CD4-positive, alpha-beta T cell treated with Interleukin-6 for 4 hours (primary cell): Measurements from ENCODE around the gene PKM.

Experiments
- DNase-seq: peaks from one replicate; pipeline ENCODE4 v3.0.0-alpha.2; 2020; ENCODE audit warnings: mixed read lengths

Gene PKM

DNA sequence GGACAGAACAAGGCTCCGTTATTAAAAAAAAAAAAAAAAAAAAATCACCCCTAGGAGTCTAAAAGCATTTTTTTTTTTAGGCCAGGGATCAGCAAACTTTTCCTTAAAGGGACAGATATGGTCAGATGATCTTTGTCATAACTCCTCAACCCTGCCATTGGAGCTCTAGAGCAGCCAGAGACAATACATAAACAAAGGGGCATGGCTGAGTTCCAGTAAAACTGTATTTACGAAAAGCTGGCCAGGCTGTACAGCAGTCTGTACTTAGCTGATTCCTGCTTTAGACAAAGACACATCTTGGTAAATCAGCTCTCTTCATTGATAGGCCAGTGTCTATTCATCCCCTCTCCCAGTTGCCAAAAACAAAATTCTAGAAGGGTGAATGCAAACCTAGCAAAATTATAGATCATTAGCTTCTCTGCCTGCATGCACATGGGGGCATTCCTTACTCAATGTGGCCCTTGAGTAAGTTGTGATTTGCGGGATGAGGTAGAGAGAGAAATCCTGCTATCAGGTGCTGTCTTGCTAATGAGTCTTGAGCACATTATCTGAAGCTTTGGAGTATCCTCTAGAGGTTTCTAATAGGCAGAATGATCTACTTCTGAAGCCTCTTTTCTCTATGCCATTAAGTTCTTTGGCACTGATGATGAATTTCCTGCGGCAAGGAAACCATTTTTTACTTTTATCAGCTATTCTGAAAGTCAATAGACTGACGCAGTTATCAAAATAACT is 77.6 kb downstream of the PKM start:
- no peak for DNase-seq
